Measurements from ENCODE around the gene RAB22A. TPM values are rescaled to one million over a fixed set of nuclear protein-coding genes. Genes with fewer than 3 reads are reported as not detected.

Gene RAB22A
- total and polyA plus RNA-seq, 9 of the 15 experiments (the other 6 are each of a cell fraction or from before 2014, with no cell fraction given) = 1.1 to 8.0 (median 6.7) TPM

- TF ChIP-seq MGA (IDR thresholded peaks at IDR 0.05) (peak; percentile 49), ZFX (CRISPR knock-in tag; IDR thresholded peaks at IDR 0.05) (peak; percentile 79), HLTF (IDR thresholded peaks at IDR 0.05) (no peak), ZNF592 (IDR thresholded peaks at IDR 0.05) (peak; percentile 88; the same call in 1 of the 2 replicates), MCM5 (IDR thresholded peaks at IDR 0.05; ENCODE audit: low read depth) (no peak), ZNF263 (CRISPR knock-in tag; IDR thresholded peaks at IDR 0.05; ENCODE audit: borderline replicate concordance) (peak; percentile 54; the same call in 1 of the 2 replicates), SIX5 (IDR thresholded peaks at IDR 0.05; ENCODE audit: borderline replicate concordance in 1 of 2, insufficient read depth in 1 of 2, low read depth in 1 of 2, low read length in 2 of 2) (no peak), MAFG (tag; conservative IDR thresholded peaks at IDR 0.05) (no peak), PHF8 (IDR thresholded peaks at IDR 0.05; ENCODE audit: borderline replicate concordance, low read length) (peak; percentile 87), POLR3G (IDR thresholded peaks at IDR 0.05; ENCODE audit: extremely low read depth, insufficient read length, insufficient replicate concordance) (no peak), PURB (CRISPR knock-in tag; IDR thresholded peaks at IDR 0.05; ENCODE audit: low read depth) (no peak), CHD4 (IDR thresholded peaks at IDR 0.05; ENCODE audit: insufficient read depth, insufficient replicate concordance, low read depth, low read length, poor library complexity, severe bottlenecking) (no peak)
These were observed 79.9 kb downstream of the RAB22A start (continued) for GRCh38 chr20:58389324-58389967.
